SK-N-SH treated with all-trans-retinoic acid at 6 μM for 48 hours (cell line): Measurements from ENCODE around the gene SBF2.

Experiments used
- ARNTL ChIP-seq: fragments of 450-650 bp; formaldehyde crosslinking; IDR thresholded peaks from 2 replicates; pipeline ENCODE4 v1.5.0; 2020; ENCODE audit warnings: low read depth, mild to moderate bottlenecking, moderate library complexity, borderline replicate concordance
- CREB5 ChIP-seq: fragments of 250-450 bp; sonication (Bioruptor Pico); IDR thresholded peaks from 2 replicates; pipeline ENCODE4 v1.5.1; 2020; ENCODE audit warnings: low read depth, mild to moderate bottlenecking, moderate library complexity
- ESRRG ChIP-seq: fragments of 250-450 bp; sonication (Bioruptor Pico); IDR thresholded peaks from 2 replicates; pipeline ENCODE4 v1.6.1; 2021; ENCODE audit warnings: mild to moderate bottlenecking
- GLIS3 ChIP-seq: fragments of 250-450 bp; sonication (Bioruptor Pico); IDR thresholded peaks from 2 replicates; pipeline ENCODE4 v1.5.0; 2020; ENCODE audit warnings: mild to moderate bottlenecking, moderate library complexity
- PATZ1 ChIP-seq: fragments of 250-450 bp; sonication (Bioruptor Pico); IDR thresholded peaks from 2 replicates; pipeline ENCODE4 v1.8.0; 2020; ENCODE audit warnings: mild to moderate bottlenecking, moderate library complexity, borderline replicate concordance
- RARB ChIP-seq: fragments of 250-450 bp; sonication (Bioruptor Pico); IDR thresholded peaks from 2 replicates; pipeline ENCODE4 v1.8.0; 2021; ENCODE audit warnings: mild to moderate bottlenecking, moderate library complexity
- ZFP3 ChIP-seq: fragments of 250-450 bp; sonication (Bioruptor Pico); IDR thresholded peaks from 2 replicates; pipeline ENCODE4 v1.5.0; 2020; ENCODE audit warnings: mild to moderate bottlenecking, moderate library complexity
- ZNF8 ChIP-seq: fragments of 450-650 bp; formaldehyde crosslinking; IDR thresholded peaks from 2 replicates; pipeline ENCODE4 v1.5.0; 2020; ENCODE audit warnings: mild to moderate bottlenecking, moderate library complexity

GRCh38 chr11:10302359-10302743, 8.3 kb upstream of the SBF2 start:
- TF ChIP-seq ZNF8 (CRISPR knock-in tag) = no peak
- TF ChIP-seq ARNTL (CRISPR knock-in tag) = no peak
- TF ChIP-seq PATZ1 (CRISPR knock-in tag) = no peak
- no peak for TF ChIP-seq GLIS3
- TF ChIP-seq CREB5 = no peak
- no peak for TF ChIP-seq ESRRG (CRISPR knock-in tag)
- TF ChIP-seq RARB (CRISPR knock-in tag) = no peak
- TF ChIP-seq ZFP3 (CRISPR knock-in tag) = no peak
